ENCODE measurements around the gene SPDL1.

GRCh38 chr5:169548315-169548714 lies 35.3 kb upstream of the SPDL1 start:
- TF ChIP-seq CTCF (conservative IDR thresholded peaks at IDR 0.05; ENCODE audit: low read depth, low read length) (peak; percentile 67), EZH2 (IDR thresholded peaks at IDR 0.05; ENCODE audit: low read length, unreplicated experiment) (no peak)
